Renal cortical epithelial cell (primary cell): ENCODE measurements around the gene PHAX. TPM values are rescaled to one million over a fixed set of nuclear protein-coding genes. Genes with fewer than 3 reads are reported as not detected.
"Not testable (repeated sequence)": the region's sequence is repeated elsewhere in the genome, so short reads cannot be mapped to it uniquely, and the experiment has no call there.

Source experiments
- DNase-seq: peaks from one replicate; pipeline ENCODE4 v3.0.0-alpha.2; 2011; ENCODE audit warnings: low read depth
- total RNA-seq: library from RNA; depleted of rRNA; stranded (reverse); fragments of >200 nt; gene quantifications from 2 replicates; pipeline ENCODE4 v1.2.3, GENCODE V29; 2014

PHAX gene
- total RNA-seq, 1 donor from 2014 or later: 66.9 TPM

DNA sequence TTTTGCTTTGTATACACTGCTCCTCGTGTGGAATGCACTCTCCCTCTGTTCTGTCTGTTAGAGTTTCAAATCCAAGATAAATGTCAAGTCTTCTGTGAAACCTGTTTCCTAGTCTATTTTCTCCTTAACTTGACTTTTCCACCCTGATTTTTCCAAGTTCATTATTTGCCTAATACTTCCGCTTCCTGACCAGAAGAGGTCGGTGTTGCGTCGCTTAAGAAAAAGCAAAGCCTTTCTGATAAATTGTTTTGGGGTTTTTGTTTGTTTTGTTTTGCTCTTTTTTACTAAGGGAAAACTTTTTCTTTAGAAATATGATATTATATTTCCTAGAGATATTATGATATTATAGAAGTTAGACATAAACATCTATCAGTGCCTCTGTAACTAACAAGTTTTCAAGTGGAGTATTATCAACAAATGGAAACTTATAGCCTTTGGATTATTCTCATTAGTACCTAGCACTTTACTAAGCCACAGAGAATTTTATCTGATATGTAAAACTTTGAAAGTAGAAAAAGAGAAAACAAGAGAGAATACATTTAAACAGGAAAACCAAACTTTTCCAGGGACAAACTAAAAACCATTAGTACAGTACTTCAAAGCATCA is 55.8 kb downstream of the PHAX start:
- peak; percentile 49 for DNase-seq

DNA sequence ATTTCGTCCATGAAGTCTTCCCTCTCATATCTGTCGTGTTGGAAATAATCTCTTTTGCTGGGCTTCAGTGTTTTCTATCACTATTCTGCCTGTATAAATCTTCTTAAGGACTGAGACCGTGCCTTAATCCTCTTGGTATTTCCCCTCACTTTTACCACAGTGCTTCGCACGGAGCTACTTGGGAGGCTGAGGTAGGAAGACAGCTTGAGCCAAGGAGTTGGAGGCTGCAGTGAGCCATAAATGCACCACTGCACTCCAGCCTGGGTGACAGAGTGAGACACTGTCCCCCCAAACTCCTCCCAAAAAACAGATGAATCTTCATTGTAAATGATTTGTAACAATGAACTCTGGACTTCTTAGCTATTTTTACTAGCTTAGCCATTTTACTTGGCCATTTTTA is 57.8 kb downstream of the PHAX start:
- DNase-seq: no peak

DNA sequence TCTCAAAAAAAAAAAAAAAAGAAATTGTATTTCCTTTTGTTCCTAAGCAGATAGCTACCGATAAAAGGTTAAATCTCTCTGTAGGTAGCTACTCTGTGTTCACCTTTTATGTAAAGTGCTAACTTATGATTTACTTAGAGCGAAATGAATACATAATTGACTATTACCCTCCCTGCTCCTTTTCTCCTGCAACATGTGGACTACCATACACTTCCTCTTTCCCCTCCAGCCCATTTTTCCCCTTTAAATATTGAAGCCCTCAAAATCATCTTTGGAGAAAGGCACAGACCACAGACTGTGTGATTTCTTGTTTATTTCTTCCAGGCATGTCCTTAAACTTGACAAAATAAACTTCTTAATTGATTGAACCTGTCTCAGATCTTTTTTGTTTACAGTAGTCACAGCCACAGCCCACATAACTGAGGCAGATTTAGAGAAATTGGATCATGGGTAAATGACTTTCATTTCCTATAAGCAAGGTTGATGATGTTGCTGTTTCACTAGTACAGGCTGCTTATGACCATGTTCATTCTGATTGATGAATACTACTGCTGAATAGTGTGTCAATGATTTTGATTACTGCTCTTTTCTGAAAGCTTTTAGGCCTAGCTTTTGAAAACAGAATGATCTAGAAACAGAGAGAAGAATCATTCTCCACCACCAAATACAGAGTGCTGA is 59.2 kb downstream of the PHAX start:
- DNase-seq: no peak

DNA sequence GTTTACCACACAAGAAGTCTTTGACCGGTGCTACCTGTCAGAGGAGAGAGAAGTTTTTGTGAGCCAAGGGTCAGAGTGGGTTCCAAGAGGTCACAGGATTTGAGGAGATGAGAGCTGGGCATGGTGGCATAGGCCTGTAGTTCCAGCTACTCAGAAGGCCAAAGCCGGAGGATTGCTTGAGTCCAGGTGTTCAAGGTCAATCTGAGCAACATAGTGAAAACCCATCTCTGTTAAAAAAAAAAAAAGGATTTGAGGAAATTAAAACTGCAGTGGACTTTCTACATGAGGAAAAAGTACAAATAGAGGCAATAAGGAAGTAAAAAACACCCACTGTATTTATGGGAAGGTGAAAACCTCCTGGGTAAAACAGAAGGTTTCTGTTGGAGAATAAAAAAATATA is 63.8 kb downstream of the PHAX start:
- no peak for DNase-seq

DNA sequence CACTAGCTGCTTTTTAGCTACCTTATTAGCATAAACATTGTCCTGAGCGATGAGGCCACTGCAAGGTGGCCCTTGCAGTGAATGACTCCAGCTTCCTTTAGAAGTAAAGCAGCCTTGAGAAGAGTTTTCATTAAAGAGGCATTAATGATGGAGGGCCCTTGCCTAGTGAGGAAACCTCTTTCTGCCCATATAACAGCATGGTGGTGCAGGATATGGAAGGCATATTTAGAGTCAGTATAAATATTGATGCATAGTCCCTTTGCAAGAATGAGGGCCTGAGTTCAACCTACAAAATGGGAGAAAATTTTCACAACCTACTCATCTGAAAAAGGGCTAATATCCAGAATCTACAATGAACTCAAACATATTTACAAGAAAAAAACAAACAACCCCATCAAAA is 69.4 kb downstream of the PHAX start:
- not testable (repeated sequence) for DNase-seq

DNA sequence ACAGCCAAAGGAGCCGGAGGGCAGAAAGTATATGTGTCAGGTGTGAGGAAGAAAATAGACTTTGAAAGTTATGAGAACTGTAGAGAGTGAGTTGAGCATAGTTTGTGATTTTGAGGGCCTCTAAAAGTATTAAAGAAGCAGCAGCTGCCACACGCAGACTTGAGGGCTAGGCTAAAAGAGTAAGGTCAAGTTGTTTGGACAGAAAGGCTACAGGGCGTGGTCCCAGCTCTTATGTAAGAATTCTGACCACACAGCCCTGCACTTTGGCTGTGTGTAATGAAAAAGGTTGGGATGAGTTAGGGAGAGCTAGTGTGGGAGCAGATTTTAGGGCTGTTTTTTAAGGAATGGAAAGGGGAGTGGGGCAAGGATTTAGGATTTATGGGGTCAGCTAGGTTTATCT is 70.9 kb downstream of the PHAX start:
- not testable (repeated sequence) for DNase-seq

DNA sequence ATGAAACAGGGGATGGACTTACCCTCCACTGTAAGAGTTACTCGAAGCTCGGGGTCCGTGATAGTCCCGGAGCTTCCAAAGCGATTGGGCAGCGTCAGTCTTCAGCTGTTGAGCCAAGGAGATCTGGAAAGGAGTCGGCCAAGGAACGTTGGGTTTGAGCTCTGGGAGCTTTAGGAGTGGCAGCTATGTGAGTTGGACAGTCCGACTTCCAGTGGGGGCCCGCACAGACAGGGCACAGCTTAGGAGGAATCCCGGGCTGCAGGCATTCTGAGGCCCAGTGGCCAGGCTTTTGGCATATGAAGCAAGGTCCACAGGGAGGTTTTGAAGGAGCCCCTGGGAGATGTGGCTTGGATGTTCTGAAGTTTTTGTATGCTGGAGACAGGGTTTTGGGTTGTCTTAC is 72.7 kb downstream of the PHAX start:
- no peak for DNase-seq

DNA sequence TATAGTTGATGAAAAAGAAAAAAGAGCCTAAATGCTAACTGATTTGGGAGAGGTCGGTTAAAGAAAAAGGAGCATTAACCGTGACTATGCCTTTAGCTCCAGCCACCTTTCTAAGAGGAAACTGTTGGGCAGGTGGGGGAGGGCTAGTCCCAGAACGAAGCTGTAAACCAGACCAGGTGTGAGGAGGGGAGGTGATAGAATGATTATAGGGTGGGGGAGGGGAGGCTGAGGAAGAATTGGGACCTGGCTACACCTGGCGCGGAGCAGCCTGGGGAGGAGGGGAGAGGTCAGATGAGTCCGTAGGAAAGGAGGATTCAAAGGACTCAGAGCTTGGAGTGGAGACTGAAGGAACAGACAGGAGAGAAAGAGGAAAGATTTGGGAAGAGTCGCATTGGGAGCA is 73.4 kb downstream of the PHAX start:
- DNase-seq: no peak

DNA sequence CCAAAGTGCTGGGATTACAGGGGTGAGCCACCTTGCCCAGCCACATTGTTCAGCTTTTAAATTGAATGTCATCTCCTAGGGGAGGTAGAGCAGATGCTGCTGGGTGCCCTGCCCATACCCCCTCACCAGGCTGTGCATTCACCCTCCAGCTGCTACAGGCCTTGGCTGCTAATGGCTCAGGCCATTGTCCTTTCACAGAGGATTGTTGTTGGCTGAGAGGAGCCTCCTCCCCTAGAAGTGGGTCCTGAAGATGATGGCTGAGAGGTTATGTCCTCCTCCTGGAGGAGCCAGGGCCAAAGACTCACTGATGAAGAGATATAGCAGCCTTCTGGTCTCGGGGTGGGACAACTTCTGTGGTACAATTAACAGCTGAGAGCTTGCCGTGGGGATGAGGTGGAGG is 74.6 kb downstream of the PHAX start:
- no peak for DNase-seq

DNA sequence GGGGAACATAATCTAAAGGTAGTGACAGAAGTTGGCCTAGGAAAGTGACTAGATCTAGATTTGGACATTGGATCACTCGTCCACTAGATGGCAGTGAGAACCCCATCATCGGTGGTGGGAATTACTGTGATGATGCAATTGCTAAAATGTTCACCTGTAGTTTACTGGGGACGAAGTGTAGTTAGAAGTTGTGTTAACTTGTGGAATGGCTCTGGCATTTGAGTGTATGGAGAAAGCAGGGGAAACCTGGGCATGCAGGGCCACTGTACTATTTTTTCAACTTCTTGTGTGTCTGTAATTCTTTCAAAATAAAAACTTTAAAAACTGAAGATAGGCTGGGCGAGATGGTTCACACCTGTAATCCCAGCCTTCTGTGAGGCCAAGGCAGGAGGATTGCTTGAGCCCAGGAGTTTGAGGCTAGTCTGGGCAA is 75.5 kb downstream of the PHAX start:
- peak; percentile 67 for DNase-seq

Other genes with a start within 250 kb of the PHAX start
- gene GRAMD2B, start 177.5 kb upstream of the PHAX start, total RNA-seq: 66.9 and 86.0 TPM in 2 replicates
- 29.7 and 58.8 TPM in 2 replicates for gene ALDH7A1, start 5.7 kb upstream of the PHAX start, total RNA-seq
- 9.6 and 51.4 TPM in 2 replicates for gene LMNB1, start 176.2 kb downstream of the PHAX start, total RNA-seq